Fibroblast of skin of right biceps (primary cell): Measurements from ENCODE around the gene DNAH17.
A peak's percentile ranks its signal among the peaks of the same experiment; 100 is the strongest.

Experiments used
- DNase-seq: peaks from one replicate; pipeline ENCODE4 v3.0.0-alpha.2; 2013

The DNAH17 gene

DNA sequence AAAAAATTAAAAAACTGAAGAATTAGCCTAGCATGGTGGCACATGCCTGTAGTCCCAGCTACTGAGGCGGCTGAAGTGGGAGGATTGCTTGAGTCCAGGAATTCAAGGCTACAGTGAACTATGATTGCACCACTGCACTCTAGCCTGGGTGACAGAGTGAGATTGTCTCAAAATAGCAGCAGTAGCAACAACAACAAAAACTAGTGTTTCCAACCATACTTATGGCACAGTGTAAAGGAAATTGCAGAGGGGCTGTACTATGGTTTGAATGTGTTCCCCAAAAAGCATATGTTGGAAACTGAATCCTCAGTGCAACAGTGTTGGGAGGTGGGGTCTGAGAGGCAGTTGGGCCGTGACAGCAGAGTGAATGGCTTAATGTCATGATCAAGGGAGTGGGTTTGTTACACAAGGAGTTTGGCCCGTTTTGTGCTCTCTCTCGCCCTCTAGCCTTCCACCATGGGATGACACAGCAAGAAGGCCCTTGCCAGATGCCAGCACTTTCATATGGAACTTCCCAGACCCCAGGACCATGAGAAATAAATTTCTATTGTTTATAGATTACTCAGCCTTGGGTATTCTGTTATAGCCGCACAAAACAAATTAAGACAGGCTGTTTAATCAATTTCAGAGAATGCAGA, 128.7 kb downstream of the DNAH17 start:
- DNase-seq: no peak

GRCh38 chr17:78446833-78447232, 130.4 kb downstream of the DNAH17 start:
- DNase-seq: no peak

GRCh38 chr17:78444392-78444791, 132.8 kb downstream of the DNAH17 start:
- DNase-seq: no peak

- peak; percentile 33 for DNase-seq
Observed at GRCh38 chr17:78442648-78443218, 134.5 kb downstream of the DNAH17 start.

DNA sequence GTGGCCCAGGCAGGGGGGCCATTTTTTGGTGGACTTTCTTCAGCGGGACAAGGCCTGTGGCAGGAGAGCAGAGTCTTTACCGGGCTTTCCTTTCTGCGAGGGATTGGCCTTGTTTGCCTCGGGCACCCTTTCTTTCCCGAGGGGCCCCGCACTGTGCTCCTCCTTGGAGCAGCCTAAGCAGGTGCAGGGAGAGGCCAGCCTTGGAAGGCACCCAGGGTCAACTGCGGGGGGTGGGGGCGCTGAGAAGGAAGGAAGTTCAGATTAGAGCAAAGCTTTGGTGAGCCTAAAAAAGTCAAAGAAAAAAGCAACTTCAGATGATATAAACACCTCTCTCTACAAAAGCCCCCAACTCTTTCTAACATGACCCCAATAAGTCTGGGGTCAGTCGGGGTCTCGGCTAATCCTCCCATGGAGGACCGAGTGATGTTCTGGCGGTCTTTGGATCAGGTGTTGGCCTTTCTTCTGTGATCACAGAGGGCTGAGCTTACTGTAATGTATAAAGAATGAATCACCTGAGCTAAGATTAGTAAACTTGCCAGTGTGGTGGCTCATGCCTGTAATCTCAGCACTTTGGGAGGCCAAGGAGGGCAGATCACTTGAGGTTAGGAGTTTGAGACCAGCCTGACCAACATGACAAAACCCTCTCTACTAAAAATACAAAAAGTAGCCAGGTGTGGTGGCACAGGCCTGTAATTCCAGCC, 135.8 kb downstream of the DNAH17 start:
- no peak for DNase-seq

DNA sequence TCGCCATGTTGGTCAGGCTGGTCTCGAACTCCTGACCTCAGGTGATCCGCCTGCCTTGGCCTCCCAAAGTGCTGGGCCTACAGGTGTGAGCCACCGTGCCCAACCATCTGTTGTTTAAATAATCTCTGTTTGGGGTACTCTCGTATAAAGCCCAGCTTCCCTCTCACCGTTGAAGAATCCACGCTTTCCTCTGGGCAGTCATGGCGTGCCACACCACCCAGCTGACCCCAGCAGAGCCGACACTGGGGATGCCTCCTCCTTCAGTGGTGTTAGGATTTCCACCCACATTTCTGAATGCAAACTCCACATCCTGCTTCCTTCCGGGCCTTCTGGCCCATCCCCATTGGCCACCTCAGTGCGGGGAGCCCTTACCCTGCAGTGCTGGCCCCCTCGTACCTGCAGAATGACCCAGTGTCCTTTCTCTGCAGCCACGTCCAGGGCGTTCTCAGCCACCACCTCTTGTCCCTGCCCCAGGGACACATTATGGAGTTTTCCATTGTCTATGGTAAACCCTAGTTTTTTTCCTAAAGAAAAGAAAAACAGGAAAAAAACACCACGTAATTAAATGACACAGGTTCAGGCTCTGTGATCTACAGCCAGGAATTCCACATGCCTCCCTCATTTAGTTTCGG, 138.4 kb downstream of the DNAH17 start:
- no peak for DNase-seq

DNA sequence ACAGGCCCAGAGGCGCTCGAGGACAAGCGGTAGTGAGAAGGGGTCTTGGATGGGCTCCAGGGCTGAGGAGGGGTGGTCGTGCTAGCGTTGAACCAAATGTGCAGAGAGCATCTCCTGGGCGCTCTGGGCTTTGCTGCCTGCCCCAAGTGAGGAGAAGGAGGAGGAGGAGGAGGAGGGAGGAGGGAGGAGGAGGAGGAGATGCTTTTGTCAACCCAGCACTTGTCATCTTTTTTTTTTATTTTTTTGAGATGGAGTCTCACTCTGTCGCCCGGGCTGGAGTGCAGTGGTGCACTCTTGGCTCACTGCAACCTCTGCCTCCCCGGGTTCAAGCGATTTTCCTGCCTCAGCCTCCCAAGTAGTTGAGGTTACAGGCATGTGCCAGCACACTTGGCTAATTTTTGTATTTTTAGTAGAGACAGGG, 138.9 kb downstream of the DNAH17 start:
- no peak for DNase-seq

- DNase-seq: no peak
Observed at GRCh38 chr17:78437508-78438169, 139.6 kb downstream of the DNAH17 start.

GRCh38 chr17:78435330-78436005, 141.7 kb downstream of the DNAH17 start:
- DNase-seq: no peak

GRCh38 chr17:78434455-78435329, 142.5 kb downstream of the DNAH17 start:
- DNase-seq: no peak

GRCh38 chr17:78433780-78434335, 143.3 kb downstream of the DNAH17 start:
- DNase-seq: no peak

DNA sequence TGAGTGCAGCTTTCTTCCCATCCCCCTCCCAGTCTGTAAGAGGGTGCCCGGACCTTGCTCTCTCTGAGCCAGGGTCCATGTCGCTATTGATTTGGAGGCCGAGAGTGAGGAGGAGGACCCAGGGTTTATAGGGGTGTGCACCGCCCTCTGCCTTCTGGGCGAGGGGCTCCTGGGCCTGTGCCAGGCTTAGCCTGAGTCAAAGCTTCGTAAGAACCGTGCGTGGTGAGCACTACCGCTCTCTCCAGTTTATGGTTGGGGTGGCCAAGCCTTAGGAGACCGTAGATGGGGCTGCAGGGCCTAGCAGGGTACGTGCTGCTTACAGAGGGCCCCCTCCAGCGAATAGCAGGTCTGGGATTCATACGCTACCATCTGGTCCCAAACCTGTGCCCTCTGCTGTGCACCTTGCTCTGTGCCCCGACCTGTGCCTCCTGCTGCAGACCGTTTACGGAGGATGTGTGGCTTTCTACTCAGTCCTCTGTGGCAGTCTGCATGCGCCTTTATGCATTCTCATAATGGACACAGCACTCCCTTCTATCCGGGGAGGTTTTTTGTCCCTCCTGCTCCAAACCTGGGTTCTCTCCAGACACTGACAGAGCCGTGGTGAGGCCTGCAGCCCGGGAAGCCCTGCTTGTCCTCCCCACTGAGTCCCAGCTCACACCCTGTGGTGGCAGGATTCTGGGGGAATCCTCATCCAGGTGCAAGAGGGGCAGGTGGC, 144.0 kb downstream of the DNAH17 start:
- DNase-seq: no peak

DNA sequence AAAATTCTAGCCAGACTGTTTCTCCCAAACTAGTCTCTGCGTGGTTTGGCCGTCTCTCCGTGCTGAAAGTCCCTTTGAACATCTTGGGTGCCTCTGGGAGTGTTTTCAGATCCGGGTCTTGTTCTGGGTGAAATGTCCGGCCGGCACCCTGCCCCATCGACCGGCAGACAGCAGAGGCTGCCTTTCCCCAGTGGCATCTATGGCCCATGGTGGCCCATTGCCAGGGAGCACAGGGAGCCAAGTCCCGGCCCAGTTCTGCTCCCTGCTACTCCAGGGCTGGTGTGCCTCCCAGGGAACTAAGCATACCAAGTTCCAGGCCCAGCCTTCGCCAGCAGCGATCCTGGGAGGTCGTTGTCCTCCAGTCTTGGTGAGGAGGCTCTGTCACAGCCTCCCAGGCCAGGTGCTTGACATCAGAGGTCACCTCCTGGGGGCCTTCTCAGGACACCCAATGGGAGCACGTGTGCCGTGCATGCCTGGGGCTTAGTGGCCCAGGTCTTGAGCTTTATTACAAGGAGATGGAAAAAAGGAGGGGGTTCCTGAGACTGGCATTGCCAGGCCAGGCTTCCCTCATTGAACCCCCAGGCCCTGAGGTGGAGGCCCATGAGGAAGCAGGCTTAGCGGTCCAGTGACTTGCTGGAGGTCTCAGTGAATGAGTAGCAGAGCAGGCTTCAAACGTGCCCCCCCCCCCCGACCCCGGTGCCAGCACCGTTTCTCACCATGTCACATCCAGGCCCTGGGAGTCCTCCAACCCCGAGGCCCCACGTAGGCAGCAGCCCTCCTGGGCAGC, 144.8 kb downstream of the DNAH17 start:
- no peak for DNase-seq

DNA sequence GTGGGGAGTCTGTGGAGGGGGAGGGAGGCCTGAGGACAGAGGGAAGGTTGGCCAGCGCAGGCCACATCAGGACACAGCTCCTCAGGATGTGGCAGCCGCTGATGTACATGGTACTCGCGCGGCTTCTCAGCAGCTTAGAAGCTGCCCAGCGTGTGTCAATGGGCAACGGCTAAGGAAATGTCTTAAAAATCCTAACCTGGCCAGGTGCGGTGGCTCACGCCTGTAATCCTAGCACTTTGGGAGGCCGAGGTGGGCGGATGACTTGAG, 145.6 kb downstream of the DNAH17 start:
- DNase-seq: no peak

GRCh38 chr17:78430892-78431691, 146.1 kb downstream of the DNAH17 start:
- no peak for DNase-seq

DNA sequence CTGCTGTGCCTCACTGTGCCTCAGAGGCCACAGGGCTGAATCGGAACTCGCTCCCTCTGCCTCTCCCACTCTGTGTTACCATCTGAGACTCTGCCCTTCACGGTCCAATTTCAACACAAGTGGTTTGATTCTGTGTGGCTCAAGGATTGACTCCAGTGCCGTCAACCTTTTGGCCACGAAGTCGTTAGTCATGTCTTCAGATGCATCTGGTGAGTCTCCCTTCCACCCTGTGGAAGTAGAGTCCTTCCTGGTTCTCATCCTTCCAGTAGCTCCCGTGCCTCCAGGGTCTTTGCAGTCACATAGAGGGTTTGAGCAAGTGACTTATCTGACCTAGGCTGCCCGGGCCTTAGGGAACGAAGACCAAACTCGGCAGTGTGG, 147.6 kb downstream of the DNAH17 start:
- DNase-seq: no peak

DNA sequence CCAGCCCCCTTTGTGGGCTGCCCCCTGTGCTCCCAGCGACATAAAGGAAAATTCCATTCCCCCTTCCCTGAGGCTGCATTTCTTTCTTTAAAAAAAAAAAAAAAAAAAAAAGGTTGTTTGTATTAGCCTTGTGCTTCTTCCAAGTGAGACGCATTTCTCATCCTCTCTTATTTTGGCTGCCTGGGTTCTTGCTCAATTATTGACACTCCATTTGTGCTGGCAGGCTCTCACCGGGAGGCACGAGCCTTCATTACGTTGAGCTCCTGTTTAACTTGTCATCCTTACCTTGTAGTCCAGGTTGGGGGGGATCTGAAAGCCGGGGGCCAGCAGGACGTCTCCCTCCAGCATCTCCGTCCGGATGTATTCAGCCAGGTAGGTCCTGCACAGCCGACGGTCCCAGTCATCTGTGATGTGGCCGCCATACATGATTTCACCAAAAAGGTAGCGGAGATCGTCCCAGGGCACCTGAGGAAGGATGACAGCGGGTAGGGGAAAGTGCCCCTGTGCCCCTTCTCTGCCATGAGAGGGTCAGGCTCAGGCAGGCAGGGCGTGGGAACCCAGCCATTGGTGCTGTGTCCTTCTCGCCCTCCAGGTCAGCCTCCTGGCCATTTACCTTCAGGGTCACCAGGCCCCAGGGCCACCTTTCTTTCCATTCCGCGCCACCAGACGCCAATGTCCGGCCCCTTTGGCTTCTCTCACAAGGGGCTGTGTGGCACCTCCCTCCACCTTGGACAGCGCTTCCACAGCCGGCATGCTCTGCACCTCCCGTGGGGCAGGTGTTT, 148.2 kb downstream of the DNAH17 start:
- no peak for DNase-seq

- DNase-seq: no peak
Observed at GRCh38 chr17:78428025-78428575, 149.1 kb downstream of the DNAH17 start.
